ENCODE data around the gene OSBPL8.

The OSBPL8 gene

GRCh38 chr12:76558684-76559399 lies 729 bp downstream of the OSBPL8 start:
- DNase-seq (ENCODE audit: extremely low spot score, insufficient read length, low read depth), result peak; percentile 12
- FAIRE-seq, result peak; percentile 62

GRCh38 chr12:76556368-76556767 lies 3.2 kb downstream of the OSBPL8 start:
- DNase-seq (ENCODE audit: extremely low spot score, insufficient read length, low read depth), result no peak
- FAIRE-seq, result no peak

- FAIRE-seq (no peak), DNase-seq (ENCODE audit: extremely low spot score, insufficient read length, low read depth) (no peak)
Observed at GRCh38 chr12:76555797-76556196, 3.8 kb downstream of the OSBPL8 start.

- DNase-seq (ENCODE audit: extremely low spot score, insufficient read length, low read depth) (no peak), FAIRE-seq (no peak)
Observed at GRCh38 chr12:76555231-76555767, 4.3 kb downstream of the OSBPL8 start.

GRCh38 chr12:76554405-76555230 lies 5.0 kb downstream of the OSBPL8 start:
- DNase-seq (ENCODE audit: extremely low spot score, insufficient read length, low read depth) (no peak), FAIRE-seq (no peak)

GRCh38 chr12:76552343-76552938 lies 7.1 kb downstream of the OSBPL8 start:
- no peak for FAIRE-seq
- DNase-seq (ENCODE audit: extremely low spot score, insufficient read length, low read depth), result no peak

GRCh38 chr12:76551482-76551888 lies 8.1 kb downstream of the OSBPL8 start:
- no peak for FAIRE-seq
- DNase-seq (ENCODE audit: extremely low spot score, insufficient read length, low read depth), result no peak

- DNase-seq (ENCODE audit: extremely low spot score, insufficient read length, low read depth) (no peak), FAIRE-seq (no peak)
Observed at GRCh38 chr12:76549131-76549530, 10.4 kb downstream of the OSBPL8 start.

- no peak for FAIRE-seq
- DNase-seq (ENCODE audit: extremely low spot score, insufficient read length, low read depth), result no peak
Observed at GRCh38 chr12:76548222-76548837, 11.2 kb downstream of the OSBPL8 start.

- FAIRE-seq, result no peak
- DNase-seq (ENCODE audit: extremely low spot score, insufficient read length, low read depth), result no peak
Observed at GRCh38 chr12:76547526-76547925, 12.0 kb downstream of the OSBPL8 start.

- no peak for DNase-seq (ENCODE audit: extremely low spot score, insufficient read length, low read depth)
- FAIRE-seq, result no peak
Observed at GRCh38 chr12:76546889-76547288, 12.7 kb downstream of the OSBPL8 start.

- no peak for FAIRE-seq
Observed at GRCh38 chr12:76545486-76545885, 14.1 kb downstream of the OSBPL8 start.

GRCh38 chr12:76544601-76545261 lies 14.8 kb downstream of the OSBPL8 start:
- DNase-seq (ENCODE audit: extremely low spot score, insufficient read length, low read depth), result no peak
- no peak for FAIRE-seq

More at GRCh38 chr12:76545486-76545885, 14.1 kb downstream of the OSBPL8 start:
- DNase-seq (ENCODE audit: extremely low spot score, insufficient read length, low read depth), result no peak

- FAIRE-seq, result no peak
Observed at GRCh38 chr12:76543813-76544347, 15.7 kb downstream of the OSBPL8 start.

GRCh38 chr12:76542908-76543307 lies 16.7 kb downstream of the OSBPL8 start:
- DNase-seq (ENCODE audit: extremely low spot score, insufficient read length, low read depth) (no peak), FAIRE-seq (no peak)

More at GRCh38 chr12:76543813-76544347, 15.7 kb downstream of the OSBPL8 start:
- DNase-seq (ENCODE audit: extremely low spot score, insufficient read length, low read depth), result no peak

GRCh38 chr12:76539727-76540126 lies 19.8 kb downstream of the OSBPL8 start:
- DNase-seq (ENCODE audit: extremely low spot score, insufficient read length, low read depth) (no peak), FAIRE-seq (no peak)

- FAIRE-seq (no peak), DNase-seq (ENCODE audit: extremely low spot score, insufficient read length, low read depth) (no peak)
Observed at GRCh38 chr12:76537923-76538322, 21.6 kb downstream of the OSBPL8 start.

GRCh38 chr12:76536546-76536945 lies 23.0 kb downstream of the OSBPL8 start:
- no peak for FAIRE-seq

GRCh38 chr12:76535170-76535569 lies 24.4 kb downstream of the OSBPL8 start:
- no peak for DNase-seq (ENCODE audit: extremely low spot score, insufficient read length, low read depth)
- FAIRE-seq, result no peak

More at GRCh38 chr12:76536546-76536945, 23.0 kb downstream of the OSBPL8 start:
- no peak for DNase-seq (ENCODE audit: extremely low spot score, insufficient read length, low read depth)
